ENCODE results near the gene RASGRF1.

- TF ChIP-seq CTCF (IDR thresholded peaks at IDR 0.05) (no peak), POLR2A (IDR thresholded peaks at IDR 0.05) (no peak)
Measured at GRCh38 chr15:78925076-78925624, 165.4 kb downstream of the RASGRF1 start.

All from adrenal gland (tissue), 5 donors.